SK-N-SH (cell line): ENCODE results near the gene ANKRD36. TPM values are rescaled to one million over a fixed set of nuclear protein-coding genes. Genes with fewer than 3 reads are reported as not detected.
"Not testable (repeated sequence)": the region's sequence is repeated elsewhere in the genome, so short reads cannot be mapped to it uniquely, and the experiment has no call there.

ENCODE experiments used
- CTCF ChIA-PET: fragments of 300-600, 350-600 bp; formaldehyde crosslinking; extraction: SDS; loops from one replicate; lab custom pipeline; 2021; lab: Yijun Ruan, JAX
- POLR2A ChIA-PET: fragments of 350-600 bp; sonication (Branson Sonifier 250); formaldehyde crosslinking; extraction: SDS; loops from one replicate; lab custom pipeline; 2020; ENCODE audit warnings: antibody characterized with exemption, inconsistent platforms; lab: Yijun Ruan, JAX
- DNase-seq: peaks from one replicate; pipeline ENCODE4 v3.0.0; 2012
- H2AFZ ChIP-seq: fragments of 200-600 bp; sonication (generic); 2 replicates; pipeline ENCODE4 v1.8.1; 2016; ENCODE audit warnings: antibody characterized with exemption, mild to moderate bottlenecking, low read depth
- H3F3A ChIP-seq: fragments of 200-600 bp; sonication (generic); replicated peaks from 2 replicates; pipeline ENCODE3; 2016; ENCODE audit warnings: antibody characterized with exemption, mild to moderate bottlenecking; ENCODE audit not compliant: insufficient read depth
- H3K27ac ChIP-seq, 2 experiments: fragments of 200-500 bp in 1 of 2; fragments of 200-600 bp in 1 of 2; sonication (Bioruptor generic) in 1 of 2; sonication (generic), shearing (Covaris generic) in 1 of 2; 2 replicates each; pipeline versions ENCODE4 v1.5.1 to v1.6.1; 2014 to 2016; ENCODE audit warnings: low read depth in 2 of 2, inconsistent platforms in 1 of 2, low read length in 1 of 2, mild to moderate bottlenecking in 1 of 2, mixed read lengths in 1 of 2
- H3K27me3 ChIP-seq: fragments of 200-600 bp; sonication (generic), shearing (Covaris generic); 2 replicates; pipeline ENCODE4 v1.6.1; 2016; ENCODE audit warnings: mixed run types; ENCODE audit not compliant: insufficient read depth
- H3K36me3 ChIP-seq, 2 experiments: fragments of 200-500 bp in 1 of 2; fragments of 200-600 bp in 1 of 2; sonication (Bioruptor generic) in 1 of 2; sonication (generic) in 1 of 2; replicated peaks in 1 of 2; 2 replicates each; pipeline versions ENCODE3 to v1.5.1; 2014 to 2016; ENCODE audit warnings: low read length in 1 of 2, mild to moderate bottlenecking in 1 of 2; ENCODE audit not compliant: insufficient read depth in 2 of 2, control insufficient read depth in 1 of 2
- H3K4me1 ChIP-seq, 2 experiments: fragments of 200-500 bp in 1 of 2; fragments of 200-600 bp in 1 of 2; sonication (Bioruptor generic) in 1 of 2; sonication (generic), shearing (Covaris generic) in 1 of 2; 2 replicates each; pipeline versions ENCODE4 v1.5.1 to v1.6.1; 2014 to 2016; ENCODE audit warnings: low read depth in 1 of 2, low read length in 1 of 2, mixed run types in 1 of 2; ENCODE audit not compliant: insufficient read depth in 2 of 2, control insufficient read depth in 1 of 2
- H3K4me2 ChIP-seq: fragments of 200-600 bp; sonication (generic), shearing (Covaris generic); 2 replicates; pipeline ENCODE4 v1.6.1; 2017; ENCODE audit warnings: mixed run types
- H3K4me3 ChIP-seq, 2 experiments: fragments of 200-500 bp in 1 of 2; fragments of 200-600 bp in 1 of 2; sonication (Bioruptor generic) in 1 of 2; sonication (generic), shearing (Covaris generic) in 1 of 2; 2 replicates each; pipeline versions ENCODE4 v1.5.1 to v1.8.1; 2014 to 2016; ENCODE audit warnings: low read depth in 2 of 2, inconsistent platforms in 1 of 2, low read length in 1 of 2, mild to moderate bottlenecking in 1 of 2, mixed read lengths in 1 of 2, moderate library complexity in 1 of 2
- H3K79me2 ChIP-seq: fragments of 200-600 bp; sonication (generic); 2 replicates; pipeline ENCODE4 v1.8.1; 2017; ENCODE audit warnings: mild to moderate bottlenecking; ENCODE audit not compliant: insufficient read depth
- H3K9ac ChIP-seq: fragments of 200-600 bp; sonication (generic); 2 replicates; pipeline ENCODE4 v1.6.1; 2017; ENCODE audit warnings: mixed run types
- H3K9me2 ChIP-seq: fragments of 200-600 bp; sonication (generic); 2 replicates; pipeline ENCODE4 v1.6.1; 2017; ENCODE audit warnings: mixed run types
- H3K9me3 ChIP-seq: fragments of 200-600 bp; sonication (generic); 2 replicates; pipeline ENCODE4 v1.6.1; 2017; ENCODE audit warnings: mixed run types, mild to moderate bottlenecking, moderate library complexity
- H4K20me1 ChIP-seq: fragments of 200-600 bp; sonication (generic); 2 replicates; pipeline ENCODE4 v1.6.1; 2017; ENCODE audit warnings: mild to moderate bottlenecking, mixed run types; ENCODE audit not compliant: insufficient read depth
- NFIC ChIP-seq: IDR thresholded peaks from 2 replicates; pipeline ENCODE4 v1.4.0; 2012; ENCODE audit warnings: borderline replicate concordance
- WGBS: methylation state at CpG from one replicate; pipeline ENCODE4 v1.1.6; 2017; ENCODE audit warnings: low lambda C conversion rate; 5-methylcytosine and 5-hydroxymethylcytosine counted together
- polyA plus RNA-seq, 3 experiments: library from polyadenylated mRNA; depleted of rRNA; stranded (reverse); fragments of >200 nt; gene quantifications; 2 replicates each; pipeline ENCODE4 v1.2.3, GENCODE V29; 2012

ANKRD36 gene
- polyA plus RNA-seq, 1 of the 3 experiments (the other 2 are of a cell fraction) = 2.9 TPM

DNA sequence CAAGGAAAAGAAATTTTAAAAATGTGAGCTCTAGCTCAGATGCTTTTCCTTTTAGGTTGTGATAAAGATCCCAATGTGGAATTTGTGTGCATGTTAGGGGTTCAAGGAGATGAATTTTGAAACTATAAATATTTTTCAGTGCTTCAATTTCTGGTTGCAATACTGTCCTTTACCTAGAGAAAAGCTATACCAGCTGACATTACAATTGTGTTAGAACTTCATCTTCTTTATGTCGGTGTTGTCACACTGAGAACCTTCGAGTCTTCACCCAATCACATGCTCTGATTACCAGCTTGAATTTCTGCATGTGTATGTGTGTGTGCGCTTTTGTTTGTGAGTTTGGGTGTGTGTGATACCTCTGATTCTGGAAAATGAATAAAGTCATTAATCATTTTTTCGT is 55.0 kb downstream of the ANKRD36 start:
- CTCF ChIA-PET, POLR2A ChIA-PET: not testable (repeated sequence)
- WGBS = 71% methylated on average over 4 of the region's 4 CpGs

DNA sequence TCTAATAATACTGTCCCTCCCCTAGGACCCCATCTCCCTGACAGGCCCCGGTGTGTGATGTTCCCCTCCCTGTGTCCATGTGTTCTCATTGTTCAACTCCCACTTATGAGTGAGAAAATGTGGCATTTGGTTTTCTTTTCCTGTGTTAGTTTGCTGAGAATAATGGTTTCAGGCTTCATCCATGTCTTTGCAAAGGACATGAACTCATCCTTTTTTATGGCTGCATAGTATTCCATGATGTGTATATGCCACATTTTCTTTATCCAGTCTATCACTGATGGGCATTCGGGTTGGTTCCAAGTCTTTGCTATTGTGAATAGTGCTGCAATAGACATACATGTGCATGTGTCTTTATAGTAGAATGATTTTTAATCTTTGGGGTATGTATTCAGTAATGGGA is 55.6 kb downstream of the ANKRD36 start:
- not testable (repeated sequence) for H4K20me1 ChIP-seq

More for the DNA sequence above, 55.0 kb downstream of the ANKRD36 start:
- not testable (repeated sequence) for DNase-seq, H3K79me2 ChIP-seq, H3K9ac ChIP-seq, H3K4me2 ChIP-seq, H3K27me3 ChIP-seq, H3K4me3 ChIP-seq, H3F3A ChIP-seq, H3K27ac ChIP-seq, H3K9me2 ChIP-seq, H2AFZ ChIP-seq, H3K4me1 ChIP-seq, H4K20me1 ChIP-seq, H3K9me3 ChIP-seq
- H3K36me3 ChIP-seq = peaks cover 0 to 10% of the 10 kb centered on the region in 2 experiments

DNA sequence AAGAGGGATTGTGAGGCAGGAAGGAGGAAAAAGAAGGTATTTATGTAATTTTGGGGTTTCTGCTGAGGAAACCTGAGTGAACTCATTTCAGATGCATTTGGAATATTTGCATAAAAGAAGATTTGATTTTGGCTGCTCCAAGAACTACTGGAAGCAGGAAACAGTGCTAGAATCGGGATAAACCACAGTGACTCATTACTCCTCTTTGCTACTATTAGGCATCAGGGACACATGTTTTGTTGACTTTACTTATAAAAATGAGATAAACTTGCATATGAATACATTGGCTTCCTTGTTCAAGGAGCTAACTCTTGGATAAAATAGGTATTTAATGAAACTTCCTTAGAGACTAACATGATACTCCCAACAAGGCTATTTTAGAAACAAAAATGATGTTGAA is 67.4 kb downstream of the ANKRD36 start:
- DNase-seq, POLR2A ChIA-PET, H3K4me3 ChIP-seq, CTCF ChIA-PET, H3K79me2 ChIP-seq, H3K9me3 ChIP-seq, H3F3A ChIP-seq, H2AFZ ChIP-seq, H3K27ac ChIP-seq, H3K27me3 ChIP-seq, H3K4me1 ChIP-seq, H3K9me2 ChIP-seq, H3K4me2 ChIP-seq, H4K20me1 ChIP-seq, H3K9ac ChIP-seq: not testable (repeated sequence)
- peaks cover 0 to 12% of the 10 kb centered on the region in 2 experiments for H3K36me3 ChIP-seq
- WGBS = 53% methylated on average over 1 of the region's 1 CpG

More for the DNA sequence above, 55.6 kb downstream of the ANKRD36 start:
- H3K4me2 ChIP-seq, H3K27ac ChIP-seq, H2AFZ ChIP-seq, H3K9ac ChIP-seq, H3K4me3 ChIP-seq, H3K9me3 ChIP-seq, POLR2A ChIA-PET, H3K9me2 ChIP-seq, H3K27me3 ChIP-seq, H3K4me1 ChIP-seq, H3F3A ChIP-seq, H3K79me2 ChIP-seq, CTCF ChIA-PET, DNase-seq: not testable (repeated sequence)
- H3K36me3 ChIP-seq = peaks cover 0 to 10% of the 10 kb centered on the region in 2 experiments
- whole genome bisulfite sequencing = 41% methylated on average over 2 of the region's 2 CpGs

DNA sequence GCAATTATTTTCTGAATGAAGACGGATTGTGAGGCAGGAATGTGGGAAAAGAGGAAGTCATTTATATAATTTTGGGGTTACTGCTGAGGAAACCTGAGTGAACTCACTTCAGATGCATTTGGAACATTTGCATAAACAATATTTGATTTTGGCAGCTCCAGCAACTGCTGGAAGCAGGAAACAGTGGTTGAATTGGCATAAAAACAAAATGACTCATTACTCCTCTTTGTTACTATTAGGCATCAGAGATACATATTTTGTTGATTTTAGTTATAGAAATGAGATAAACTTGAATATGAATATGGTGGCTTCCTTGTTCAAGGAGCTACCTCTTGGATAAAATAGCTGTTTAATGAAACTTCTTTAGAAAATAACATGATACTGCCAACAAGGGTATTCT is 82.4 kb downstream of the ANKRD36 start:
- H2AFZ ChIP-seq, H3K4me3 ChIP-seq, H3K9me2 ChIP-seq, POLR2A ChIA-PET, H3K9me3 ChIP-seq, H3K9ac ChIP-seq, DNase-seq, H4K20me1 ChIP-seq, H3K79me2 ChIP-seq, CTCF ChIA-PET, H3K4me1 ChIP-seq, H3F3A ChIP-seq, H3K27me3 ChIP-seq, H3K4me2 ChIP-seq: not testable (repeated sequence)
- H3K36me3 ChIP-seq = peaks cover 37 to 69% of the 10 kb centered on the region in 2 experiments
- TF ChIP-seq NFIC = peak; percentile 39; the same call in 1 of the 2 replicates
- H3K27ac ChIP-seq = peak overlapping the region in 1 of 2 experiments; percentile 30; a peak in 1 of 4 replicates
- WGBS = 64% methylated on average over 1 of the region's 1 CpG

DNA sequence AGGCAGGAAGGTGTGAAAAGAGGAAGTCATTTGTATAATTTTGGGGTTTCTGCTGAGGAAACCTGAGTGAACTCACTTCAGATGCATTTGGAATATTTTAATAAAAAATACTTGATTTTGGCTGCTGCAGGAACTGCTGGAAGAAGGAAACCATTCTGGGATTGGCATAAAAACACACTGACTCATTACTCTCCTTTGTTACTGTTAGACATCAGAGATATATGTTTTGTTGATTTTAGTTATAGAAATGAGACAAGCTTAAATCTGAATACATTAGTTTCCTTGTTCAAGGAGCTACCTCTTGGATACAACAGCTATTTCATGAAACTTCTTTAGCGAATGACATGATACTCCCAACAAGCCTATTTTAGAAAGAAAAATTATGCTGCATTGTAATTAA is 84.3 kb downstream of the ANKRD36 start:
- H3K9me3 ChIP-seq, POLR2A ChIA-PET, H4K20me1 ChIP-seq, H3F3A ChIP-seq, H3K9ac ChIP-seq, H3K4me1 ChIP-seq, H2AFZ ChIP-seq, H3K79me2 ChIP-seq, H3K27ac ChIP-seq, H3K27me3 ChIP-seq, DNase-seq, H3K9me2 ChIP-seq, CTCF ChIA-PET, H3K4me3 ChIP-seq, H3K4me2 ChIP-seq: not testable (repeated sequence)
- WGBS = 94% methylated on average over 1 of the region's 1 CpG
- H3K36me3 ChIP-seq = peaks cover 23 to 65% of the 10 kb centered on the region in 2 experiments

DNA sequence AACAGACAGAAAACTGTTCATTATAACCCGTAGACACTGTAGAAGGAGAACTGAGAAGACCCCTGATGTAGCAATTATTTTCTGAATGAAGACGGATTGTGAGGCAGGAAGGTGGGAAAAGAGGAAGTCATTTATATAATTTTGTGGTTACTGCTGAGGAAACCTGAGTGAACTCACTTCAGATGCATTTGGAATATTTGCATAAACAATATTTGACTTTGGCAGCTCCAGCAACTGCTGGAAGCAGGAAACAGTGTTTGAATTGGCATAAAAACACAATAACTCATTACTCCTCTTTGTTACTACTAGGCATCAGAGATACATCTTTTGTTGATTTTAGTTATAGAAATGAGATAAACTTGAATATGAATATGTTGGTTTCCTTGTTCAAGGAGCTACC is 87.9 kb downstream of the ANKRD36 start:
- H3F3A ChIP-seq, H3K27me3 ChIP-seq, H3K4me1 ChIP-seq, POLR2A ChIA-PET, DNase-seq, H4K20me1 ChIP-seq, H3K9ac ChIP-seq, H3K9me3 ChIP-seq, H3K4me2 ChIP-seq, H3K9me2 ChIP-seq, H3K27ac ChIP-seq, H3K79me2 ChIP-seq, H2AFZ ChIP-seq, H3K4me3 ChIP-seq, CTCF ChIA-PET: not testable (repeated sequence)
- H3K36me3 ChIP-seq = peaks cover 24 to 59% of the 10 kb centered on the region in 2 experiments
- WGBS = 94% methylated on average over 2 of the region's 2 CpGs
